NCI-H187 treated with DMSO at 0.1 percent for 48 hours (cell line): ENCODE measurements around the gene PLEKHG2.

Source experiments
- DNase-seq: peaks from one replicate; lab custom pipeline; 2025; lab: John Stamatoyannopoulos, UW

PLEKHG2 gene

GRCh38 chr19:39405958-39406655 is 6.4 kb upstream of the PLEKHG2 start:
- no peak for DNase-seq

DNA sequence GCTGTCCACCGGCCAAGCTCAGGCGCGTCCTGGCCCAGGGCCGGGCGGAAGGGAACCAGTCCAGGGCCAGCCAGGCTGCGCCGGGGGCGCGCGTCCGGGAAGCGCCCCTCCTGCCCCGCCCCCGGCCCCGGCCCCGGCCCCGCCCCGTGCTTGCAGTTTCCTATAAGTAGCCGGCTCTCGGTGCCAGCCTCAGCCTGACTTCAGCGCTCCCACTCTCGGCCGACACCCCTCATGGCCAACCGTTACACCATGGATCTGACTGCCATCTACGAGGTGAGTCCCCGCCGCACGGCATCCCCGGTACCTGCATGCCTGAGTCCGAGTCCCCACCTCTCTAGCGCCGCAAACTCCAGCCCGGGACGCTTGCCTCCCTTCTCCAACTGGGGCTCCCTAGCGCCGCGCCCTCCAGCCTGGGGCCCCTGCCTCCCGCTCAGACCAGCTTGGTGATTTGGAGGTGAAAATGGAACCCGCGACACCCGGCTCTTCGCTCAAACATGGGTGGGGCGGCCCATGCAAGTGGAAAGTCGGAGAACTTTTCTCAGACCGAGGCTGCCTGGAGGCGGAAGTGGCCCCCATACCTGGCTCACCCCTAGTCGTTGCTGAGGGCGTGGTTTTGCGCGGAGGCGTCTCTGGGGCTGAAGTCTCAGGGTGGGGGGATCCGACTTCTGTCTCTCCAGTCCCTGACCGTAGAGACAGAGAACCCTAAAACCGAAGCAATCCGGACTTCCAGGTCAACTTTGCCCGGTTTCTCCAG is 5.6 kb upstream of the PLEKHG2 start, which contains the start of gene ZFP36:
TSS of gene ZFP36 (plus strand) at position 192 of the 754 bp plus-strand sequence. CDS start at position 250, 58 bp downstream.
- no peak for DNase-seq

DNA sequence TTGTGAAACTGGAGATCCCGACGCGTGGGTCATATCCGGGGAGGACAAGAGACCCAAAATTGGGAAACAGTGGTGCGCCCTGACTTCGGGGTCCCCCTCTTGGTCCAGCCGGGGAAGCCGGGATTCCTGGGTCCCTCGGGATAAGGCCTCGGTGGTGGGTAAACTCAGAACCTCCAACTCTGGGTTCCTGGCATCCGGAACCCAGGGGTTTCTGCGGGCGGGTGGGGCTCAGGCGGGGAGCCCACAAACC is 5.1 kb upstream of the PLEKHG2 start:
- DNase-seq = no peak

- DNase-seq = no peak
Measured at GRCh38 chr19:39407660-39408391, 4.6 kb upstream of the PLEKHG2 start.

DNA sequence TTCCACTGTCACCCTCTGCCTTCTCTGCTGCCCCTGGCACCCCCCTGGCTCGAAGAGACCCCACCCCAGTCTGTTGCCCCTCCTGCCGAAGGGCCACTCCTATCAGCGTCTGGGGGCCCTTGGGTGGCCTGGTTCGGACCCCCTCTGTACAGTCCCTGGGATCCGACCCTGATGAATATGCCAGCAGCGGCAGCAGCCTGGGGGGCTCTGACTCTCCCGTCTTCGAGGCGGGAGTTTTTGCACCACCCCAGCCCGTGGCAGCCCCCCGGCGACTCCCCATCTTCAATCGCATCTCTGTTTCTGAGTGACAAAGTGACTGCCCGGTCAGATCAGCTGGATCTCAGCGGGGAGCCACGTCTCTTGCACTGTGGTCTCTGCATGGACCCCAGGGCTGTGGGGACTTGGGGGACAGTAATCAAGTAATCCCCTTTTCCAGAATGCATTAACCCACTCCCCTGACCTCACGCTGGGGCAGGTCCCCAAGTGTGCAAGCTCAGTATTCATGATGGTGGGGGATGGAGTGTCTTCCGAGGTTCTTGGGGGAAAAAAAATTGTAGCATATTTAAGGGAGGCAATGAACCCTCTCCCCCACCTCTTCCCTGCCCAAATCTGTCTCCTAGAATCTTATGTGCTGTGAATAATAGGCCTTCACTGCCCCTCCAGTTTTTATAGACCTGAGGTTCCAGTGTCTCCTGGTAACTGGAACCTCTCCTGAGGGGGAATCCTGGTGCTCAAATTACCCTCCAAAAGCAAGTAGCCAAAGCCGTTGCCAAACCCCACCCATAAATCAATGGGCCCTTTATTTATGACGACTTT is 3.9 kb upstream of the PLEKHG2 start:
- no peak for DNase-seq

- peak; percentile 78 for DNase-seq
Measured at GRCh38 chr19:39409208-39410016, 3.1 kb upstream of the PLEKHG2 start.

- no peak for DNase-seq
Measured at GRCh38 chr19:39410017-39410830, 2.2 kb upstream of the PLEKHG2 start.

- DNase-seq = no peak
Measured at GRCh38 chr19:39410831-39411080, 1.7 kb upstream of the PLEKHG2 start.

- DNase-seq = no peak
Measured at GRCh38 chr19:39411081-39411831, 1.2 kb upstream of the PLEKHG2 start.

GRCh38 chr19:39411832-39412099 is 703 bp upstream of the PLEKHG2 start:
- peak; percentile 76 for DNase-seq

DNA sequence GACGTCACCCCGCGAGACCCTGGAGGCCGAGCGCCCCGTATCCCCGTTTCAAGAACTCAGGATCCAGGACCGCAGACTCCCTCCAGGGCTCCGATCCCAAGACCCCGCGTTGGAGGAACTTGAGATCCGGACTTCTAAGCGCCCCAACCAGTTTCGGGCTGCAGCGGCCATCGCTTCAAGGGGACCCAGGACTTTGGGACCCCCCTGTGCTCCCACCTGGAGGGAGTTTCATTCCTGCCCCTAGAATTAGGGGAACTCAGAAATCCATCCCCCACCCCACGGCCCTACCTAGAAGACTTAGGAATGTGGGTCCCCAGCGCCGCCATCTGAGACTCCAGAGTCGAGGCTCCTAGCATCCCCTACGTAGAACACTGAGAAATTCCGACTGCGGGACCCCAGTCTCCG is 400 bp downstream of the PLEKHG2 start:
- no peak for DNase-seq

DNA sequence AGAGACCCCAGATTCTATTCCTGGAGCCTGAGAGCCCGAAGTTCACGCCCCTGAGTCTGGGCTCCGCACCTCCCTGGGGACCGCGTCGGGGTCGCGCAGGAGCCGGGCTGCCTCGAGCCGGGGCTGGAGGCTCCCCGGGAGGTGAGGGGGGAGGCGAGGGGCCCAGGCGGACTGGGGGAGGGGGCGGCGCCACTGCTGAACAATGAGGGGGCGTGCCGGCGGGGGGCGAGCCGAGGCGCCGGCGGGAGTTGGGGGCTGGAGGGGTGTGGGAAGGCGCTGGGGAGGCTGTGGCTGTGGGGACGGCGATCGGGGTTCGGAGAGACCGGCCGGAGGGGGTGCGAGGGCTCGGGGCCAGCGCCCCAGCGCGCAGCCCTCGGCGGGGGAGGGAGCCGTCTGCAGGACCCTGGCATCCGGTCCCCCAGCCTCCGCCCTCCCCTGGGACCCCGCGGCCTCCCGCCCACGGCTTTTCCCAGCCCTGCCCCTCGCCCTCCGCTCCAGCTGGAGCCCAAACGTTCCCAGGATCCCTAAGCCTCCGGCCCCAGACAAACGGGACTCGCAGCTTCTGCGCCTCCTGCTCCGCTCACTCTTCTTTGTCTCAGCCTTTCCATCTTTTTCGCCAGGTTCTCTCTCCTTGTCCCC is 922 bp downstream of the PLEKHG2 start:
- no peak for DNase-seq

GRCh38 chr19:39413911-39414608 is 1.6 kb downstream of the PLEKHG2 start:
- DNase-seq = no peak

DNA sequence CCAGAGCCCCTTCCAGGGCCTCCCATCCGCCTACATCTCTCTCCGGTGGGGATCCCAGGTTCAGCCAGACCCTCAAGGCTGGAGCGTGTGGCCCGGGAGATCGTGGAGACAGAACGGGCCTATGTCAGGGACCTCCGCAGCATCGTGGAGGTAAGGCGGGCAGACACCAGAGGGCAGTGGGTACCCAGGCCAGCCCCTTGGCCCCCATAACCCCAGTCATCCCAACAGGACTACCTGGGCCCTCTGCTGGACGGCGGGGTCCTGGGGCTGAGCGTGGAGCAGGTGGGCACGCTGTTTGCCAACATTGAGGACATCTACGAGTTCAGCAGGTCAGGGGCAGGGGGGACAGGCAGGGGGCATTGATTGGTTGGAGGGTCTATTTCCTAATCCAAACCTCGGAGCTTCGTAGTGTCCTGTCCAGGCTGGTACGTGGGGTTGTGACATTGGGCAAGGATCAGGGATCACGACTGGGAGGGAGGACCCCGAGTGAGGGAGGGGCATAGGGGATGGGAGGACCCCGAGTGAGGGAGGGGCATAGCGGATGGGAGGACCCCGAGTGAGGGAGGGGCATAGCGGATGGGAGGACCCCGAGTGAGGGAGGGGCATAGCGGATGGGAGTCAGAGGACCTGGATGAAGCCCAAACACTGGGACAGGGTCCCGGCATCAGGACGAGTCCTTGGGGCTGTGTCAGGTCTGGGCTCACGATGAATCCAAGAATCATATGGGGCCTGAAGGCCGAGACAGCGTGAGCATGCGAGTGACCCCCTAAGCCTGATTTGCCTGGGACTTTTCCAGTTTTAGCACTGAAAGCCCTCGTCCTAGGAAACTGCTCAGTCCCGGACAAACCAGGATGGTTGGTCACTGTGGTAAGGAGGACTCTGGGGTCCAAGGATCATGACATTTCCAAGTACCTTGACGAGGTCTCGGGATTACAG is 2.9 kb downstream of the PLEKHG2 start:
- no peak for DNase-seq

- DNase-seq = no peak
Measured at GRCh38 chr19:39416152-39417120, 4.0 kb downstream of the PLEKHG2 start.

DNA sequence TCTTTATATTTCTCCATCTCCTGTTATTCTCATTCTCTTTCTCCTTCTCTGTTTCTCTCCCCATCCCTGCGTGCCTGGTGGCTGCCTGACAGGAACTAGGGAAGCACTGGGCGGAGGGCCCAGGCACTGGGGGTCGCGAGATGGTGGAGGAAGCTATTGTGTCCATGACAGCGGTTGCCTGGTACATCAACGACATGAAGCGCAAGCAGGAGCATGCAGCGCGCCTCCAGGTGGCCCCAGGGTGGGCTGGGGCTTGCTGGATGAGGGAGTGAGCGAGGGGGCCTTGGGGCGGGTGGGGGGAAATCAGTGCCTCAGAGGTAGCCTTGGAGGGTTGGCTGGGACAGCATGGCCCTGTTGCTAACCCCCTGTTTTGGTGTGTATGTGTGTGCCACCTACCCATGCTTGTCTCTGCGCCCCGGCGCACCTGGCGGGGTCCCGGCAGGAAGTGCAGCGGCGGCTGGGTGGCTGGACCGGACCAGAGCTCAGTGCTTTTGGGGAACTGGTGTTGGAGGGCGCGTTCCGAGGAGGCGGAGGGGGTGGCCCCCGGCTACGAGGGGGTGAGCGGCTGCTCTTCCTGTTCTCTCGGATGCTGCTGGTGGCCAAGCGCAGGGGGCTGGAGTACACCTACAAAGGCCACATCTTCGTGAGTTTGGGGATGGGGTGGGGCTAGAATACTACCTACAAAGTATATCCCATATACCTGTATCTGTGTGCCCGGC is 5.2 kb downstream of the PLEKHG2 start:
- no peak for DNase-seq
